Fibroblast of peridontal ligament (primary cell): ENCODE results near the gene HNRNPC.

Experiments used
- DNase-seq: peaks from one replicate; pipeline ENCODE4 v3.0.0-alpha.2; 2010; ENCODE audit errors: extremely low read depth

The HNRNPC gene

DNA sequence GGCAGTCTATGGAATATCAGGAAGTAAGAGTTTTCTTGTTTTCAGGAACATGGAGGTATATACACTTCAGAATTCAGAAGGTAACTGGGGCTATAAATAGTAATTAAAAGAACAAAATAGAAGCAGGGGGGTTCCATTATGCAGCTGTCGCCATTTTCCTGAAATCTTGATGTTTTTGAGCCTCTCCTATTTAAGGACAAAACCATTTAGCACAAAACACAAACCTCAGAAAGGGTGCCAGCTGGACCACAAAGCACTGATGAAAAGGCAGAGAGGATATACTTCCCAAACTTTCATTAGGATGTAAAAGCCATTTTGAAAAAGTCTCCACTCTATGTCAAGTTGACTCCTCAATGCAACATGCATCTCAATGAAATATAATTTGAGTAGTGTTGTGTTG is 59.2 kb downstream of the HNRNPC start:
- no peak for DNase-seq

- no peak for DNase-seq
Observed at GRCh38 chr14:21209185-21209584, 60.1 kb downstream of the HNRNPC start.

DNA sequence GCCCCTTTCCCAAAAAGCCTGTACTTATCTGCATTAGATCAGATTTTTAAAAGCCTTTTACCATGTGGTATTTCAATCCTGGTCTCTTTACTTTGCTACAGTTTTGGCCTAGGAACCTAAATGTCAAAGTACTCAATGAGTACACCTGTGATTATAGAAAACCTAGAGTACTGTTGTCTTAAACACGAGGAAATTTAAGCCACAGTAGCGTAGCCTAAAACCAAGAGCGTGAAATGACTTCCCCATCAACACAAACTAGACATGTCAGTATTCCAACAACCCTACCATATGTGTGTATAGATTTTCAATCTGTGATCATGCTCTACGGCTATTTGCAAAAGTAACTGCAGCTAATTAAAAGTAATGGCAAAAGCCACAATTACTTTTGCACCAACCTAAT is 60.7 kb downstream of the HNRNPC start:
- DNase-seq: no peak

- DNase-seq: no peak
Observed at GRCh38 chr14:21206753-21207684, 62.2 kb downstream of the HNRNPC start.

DNA sequence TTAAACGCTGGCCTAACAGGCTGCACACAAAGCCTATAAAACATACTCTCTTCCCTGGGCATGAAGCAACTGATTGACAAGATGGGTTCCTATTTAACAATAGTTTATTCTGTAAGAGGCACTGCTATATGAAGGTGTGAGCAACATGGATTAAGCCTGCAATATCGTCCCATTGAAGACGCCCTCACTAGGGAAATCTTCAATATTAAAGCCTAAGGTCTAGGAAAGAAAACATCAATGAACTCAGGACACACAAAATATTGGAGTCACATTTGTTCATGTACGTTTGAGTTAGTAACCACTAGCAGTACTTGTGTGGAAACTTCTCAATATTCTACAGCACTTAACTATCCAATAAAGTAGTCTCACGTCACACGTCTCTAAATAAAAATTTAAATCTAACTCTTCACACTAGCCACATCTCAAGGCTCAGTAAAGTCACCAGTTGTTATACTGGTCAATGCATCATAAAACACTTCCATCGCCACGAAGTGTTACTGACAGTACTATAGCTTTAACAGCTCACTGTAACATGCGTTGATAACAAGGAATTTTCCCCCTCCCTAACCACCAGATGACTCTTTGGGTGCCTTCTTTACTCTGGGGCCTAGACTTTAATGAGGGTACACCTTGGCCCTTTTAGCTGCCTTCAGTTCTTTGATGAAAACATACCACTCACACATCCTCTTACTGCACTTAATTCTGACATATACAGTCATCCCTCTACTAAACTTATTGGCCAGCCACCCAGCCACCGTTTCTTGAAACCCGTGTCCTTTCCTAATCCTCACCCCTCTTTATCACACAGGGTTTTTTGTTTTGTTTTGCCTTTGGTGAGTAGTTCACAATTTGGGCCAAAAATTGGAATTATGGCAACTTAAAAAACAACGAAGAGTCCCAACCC is 63.3 kb downstream of the HNRNPC start:
- no peak for DNase-seq

DNA sequence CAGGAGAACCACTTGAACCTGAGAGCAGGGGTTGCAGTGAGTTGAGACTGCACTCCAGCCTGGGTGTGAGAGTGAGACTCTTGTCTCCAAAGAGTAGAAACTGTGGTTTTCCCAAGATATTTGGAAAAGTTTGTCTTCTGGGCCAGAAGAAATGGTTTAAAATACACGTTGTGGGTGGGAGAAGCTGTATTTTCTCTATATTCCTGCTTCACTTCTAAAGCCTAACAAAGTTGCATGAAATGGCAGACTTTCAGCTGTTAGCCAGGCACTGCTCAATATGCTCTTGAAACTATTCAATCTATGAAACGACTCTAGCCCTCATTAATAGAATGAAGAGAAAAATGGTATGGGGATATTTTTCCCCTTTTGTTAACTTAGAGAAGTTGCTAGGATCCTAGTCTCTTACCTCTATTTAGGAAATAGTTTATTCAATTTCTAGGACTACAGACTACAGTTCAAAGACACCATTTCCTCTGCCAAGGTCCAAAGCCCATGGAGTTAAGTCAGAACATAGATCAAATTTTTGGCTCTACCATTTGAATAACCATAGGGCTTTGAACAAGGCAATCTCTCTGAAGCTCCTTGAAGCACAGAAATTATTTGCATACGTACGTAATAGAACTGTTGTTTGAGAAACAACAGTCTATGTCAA is 64.1 kb downstream of the HNRNPC start:
- DNase-seq: no peak

- DNase-seq: no peak
Observed at GRCh38 chr14:21204167-21205025, 64.8 kb downstream of the HNRNPC start.

GRCh38 chr14:21203470-21204166 is 65.6 kb downstream of the HNRNPC start:
- no peak for DNase-seq

DNA sequence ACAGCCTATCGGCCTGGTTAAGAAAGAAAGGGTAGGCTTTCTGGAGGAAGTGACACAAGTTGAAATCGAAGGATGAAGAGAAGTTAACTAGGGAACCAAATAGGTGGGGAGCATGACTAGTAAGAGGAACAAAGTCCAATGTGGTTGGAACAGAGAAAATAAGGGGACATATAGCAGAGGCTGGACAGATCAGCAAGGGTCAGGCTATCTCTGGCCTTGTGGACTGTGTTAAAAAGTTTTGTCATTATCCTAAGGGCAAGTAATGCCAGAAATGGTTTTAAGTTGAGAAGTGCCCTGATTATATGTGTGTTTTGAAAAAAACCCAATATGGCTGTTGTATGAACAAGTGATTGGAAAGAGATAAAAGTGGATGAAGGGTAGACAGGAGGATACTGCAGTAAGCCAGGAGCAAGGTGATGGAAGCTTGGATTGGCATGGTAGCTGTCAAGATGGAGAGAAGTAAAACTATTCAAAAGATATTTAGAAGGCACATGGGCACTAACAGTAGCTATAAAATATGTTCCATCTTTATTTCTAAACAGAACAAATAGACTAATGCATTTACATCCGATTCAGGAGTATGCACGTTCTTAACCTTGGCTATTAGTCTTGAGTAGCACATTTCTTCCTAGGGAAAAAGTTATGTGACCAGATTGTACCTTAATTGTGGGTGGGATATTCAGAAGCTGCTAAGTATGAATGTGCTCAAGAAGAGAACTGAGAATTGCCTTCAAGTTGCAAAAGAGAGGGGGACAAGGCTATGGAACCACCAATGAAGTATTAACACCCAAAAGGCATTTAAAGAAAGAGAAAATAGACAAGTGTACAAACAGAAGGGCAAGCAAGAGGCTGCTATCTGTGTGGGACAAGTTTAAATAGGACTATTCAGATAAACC is 66.5 kb downstream of the HNRNPC start:
- no peak for DNase-seq

GRCh38 chr14:21201732-21202462 is 67.3 kb downstream of the HNRNPC start:
- DNase-seq: no peak

GRCh38 chr14:21200752-21201461 is 68.3 kb downstream of the HNRNPC start:
- no peak for DNase-seq

- peak; percentile 40 for DNase-seq
Observed at GRCh38 chr14:21199611-21200560, 69.4 kb downstream of the HNRNPC start.

DNA sequence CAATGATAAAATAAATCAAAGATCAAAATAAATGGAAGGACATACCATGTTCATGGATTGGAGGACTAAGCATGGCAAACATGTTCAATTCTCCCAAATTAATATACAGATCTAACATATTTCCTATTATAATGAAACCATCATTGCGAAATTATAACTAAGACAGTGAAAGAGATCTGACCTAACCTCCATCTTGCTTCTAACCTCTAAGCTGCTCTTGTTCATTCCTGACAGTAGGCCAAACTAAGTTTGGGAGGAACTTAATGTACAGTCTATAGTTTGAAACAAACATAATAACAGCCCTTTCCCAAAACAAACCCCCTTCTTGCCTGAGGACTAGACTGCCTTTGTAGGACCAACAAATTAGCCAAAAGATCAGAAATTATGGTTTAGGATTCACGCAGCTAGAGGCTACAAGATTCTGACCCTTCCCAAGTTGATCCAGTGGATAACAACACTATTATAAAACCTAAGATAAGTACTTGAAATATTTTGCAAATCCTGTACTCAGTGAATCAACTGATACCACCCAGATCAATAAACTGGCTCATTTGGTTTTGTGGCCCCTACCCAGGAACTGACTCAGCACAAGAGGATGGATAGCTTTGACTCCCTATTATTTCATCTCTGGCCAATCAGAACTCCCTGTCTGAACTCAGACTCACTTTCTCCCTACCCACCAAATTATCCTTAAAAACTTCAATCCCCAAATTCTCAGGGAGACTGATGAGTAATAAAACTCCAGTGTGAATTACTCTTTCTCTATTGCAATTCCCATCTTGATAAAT is 71.6 kb downstream of the HNRNPC start:
- no peak for DNase-seq

DNA sequence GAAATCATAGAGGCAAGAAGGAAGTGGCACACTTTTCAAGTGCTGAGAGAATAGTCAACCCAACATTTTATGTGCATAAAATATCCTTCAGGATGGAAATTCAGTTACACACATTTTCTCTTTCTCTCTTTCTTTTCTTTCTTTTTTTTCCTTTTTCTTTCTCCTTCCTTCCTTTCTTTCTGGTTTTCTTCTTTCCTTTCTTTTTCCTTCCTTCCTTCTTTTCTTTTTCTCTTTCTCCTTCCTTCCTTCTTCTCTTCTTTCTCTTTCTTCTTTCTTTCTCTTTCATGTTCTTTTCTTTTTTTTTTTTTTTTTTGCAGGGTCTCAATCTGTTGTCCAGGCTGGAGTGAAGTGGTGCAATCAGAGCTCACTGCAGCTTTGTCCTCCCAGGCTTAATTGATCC is 74.6 kb downstream of the HNRNPC start:
- DNase-seq: no peak

DNA sequence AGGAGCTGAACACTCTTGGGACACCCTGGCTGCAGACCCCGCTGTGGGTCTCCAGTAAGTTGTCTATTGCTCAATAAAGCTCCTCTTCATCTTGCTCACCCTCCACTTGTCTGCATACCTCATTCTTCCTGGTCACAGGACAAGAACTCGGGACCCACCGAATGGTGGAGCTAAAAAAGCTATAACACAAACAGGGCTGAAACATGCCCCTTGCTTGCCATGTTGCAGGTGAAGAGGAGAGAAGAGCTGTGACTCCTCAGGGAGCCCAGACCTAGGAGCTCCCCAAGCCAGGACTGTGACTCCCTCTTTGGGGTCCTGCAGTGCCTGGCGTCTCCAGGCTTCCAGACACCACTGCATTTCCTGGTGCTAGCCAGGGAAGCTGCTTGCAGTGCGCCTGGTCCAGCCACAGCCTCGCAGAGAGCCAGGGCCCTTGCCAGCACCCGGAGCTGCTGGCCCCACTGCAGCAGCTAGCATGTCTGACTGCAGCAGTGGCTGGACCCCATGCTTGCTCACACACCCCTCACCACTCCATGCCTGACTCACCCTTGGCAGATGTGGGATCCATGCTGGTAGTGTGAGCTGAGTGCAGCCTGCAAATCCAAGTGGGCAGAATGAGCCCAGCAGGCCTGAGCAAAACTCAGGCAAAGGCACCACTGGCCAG is 76.2 kb downstream of the HNRNPC start:
- DNase-seq: no peak

DNA sequence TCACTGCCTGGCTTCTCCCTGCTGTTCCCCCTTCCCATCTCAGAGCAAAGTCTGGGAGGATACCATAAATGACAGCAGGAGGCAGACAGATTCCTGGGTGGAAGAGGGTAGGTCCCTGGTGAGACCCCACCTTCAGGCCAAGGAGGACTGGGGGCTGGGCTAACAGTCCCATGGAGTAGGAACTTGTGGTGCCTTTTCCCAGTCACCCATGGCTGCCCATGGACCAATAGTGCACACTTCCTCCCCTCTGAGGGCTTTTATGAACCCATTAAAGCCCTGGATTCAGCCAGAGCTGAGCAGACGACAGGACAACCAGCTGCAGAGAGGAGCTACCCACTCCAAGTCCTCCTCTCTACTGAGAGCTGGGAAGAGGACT is 76.8 kb downstream of the HNRNPC start:
- no peak for DNase-seq
